ENCODE results near the gene ACSL5. TPM values are rescaled to one million over a fixed set of nuclear protein-coding genes. Genes with fewer than 3 reads are reported as not detected.
"Not testable (repeated sequence)": the region's sequence is repeated elsewhere in the genome, so short reads cannot be mapped to it uniquely, and the experiment has no call there.

Gene ACSL5
- total and polyA plus RNA-seq, 4 donors = 15.0 to 201 (median 43.5) TPM

GRCh38 chr10:112376396-112376790 is 2.5 kb downstream of the ACSL5 start:
- Histone ChIP-seq H3K4me1 (ENCODE audit: control insufficient read depth in 4 of 4, insufficient read depth in 4 of 4, low read length in 3 of 4) (peaks cover 11 to 68% (median 34%) of the 10 kb centered on the region in 4 donors), H3K36me3 (ENCODE audit: control insufficient read depth in 4 of 4, insufficient read depth in 3 of 4, low read depth in 1 of 4, low read length in 3 of 4) (peaks cover 0 to 3% (median 1%) of the 10 kb centered on the region in 4 donors), H3K9ac (ENCODE audit: low read depth in 1 of 2, low read length in 2 of 2) (peak overlapping the region; percentile 86 to 97), H3K4me3 (ENCODE audit: low read depth in 1 of 3, low read length in 3 of 3) (peak overlapping the region; percentile 40 to 76 (median 59)), H3K9me3 (ENCODE audit: control insufficient read depth in 4 of 4, low read length in 3 of 4) (no peaks in the 10 kb centered on the region), H3K27me3 (ENCODE audit: control insufficient read depth in 4 of 4, insufficient read depth in 4 of 4, low read length in 3 of 4) (no peaks in the 10 kb centered on the region), H3K27ac (ENCODE audit: low read depth in 1 of 2, low read length in 2 of 2) (peak overlapping the region; percentile 69 to 82)
- DNase-seq (ENCODE audit: low spot score) = no peak
- 38% methylated on average over 11 of the region's 11 CpGs for WGBS
- TF ChIP-seq YY1 (IDR thresholded peaks at IDR 0.05) (no peak), ZBTB33 (IDR thresholded peaks at IDR 0.05) (no peak), EGR1 (IDR thresholded peaks at IDR 0.05; ENCODE audit: low read depth in 2 of 2) (no peak), ATF3 (IDR thresholded peaks at IDR 0.05) (no peak), SP1 (IDR thresholded peaks at IDR 0.05) (no peak), HNF4A (conservative IDR thresholded peaks at IDR 0.05) (no peak)

- H3K9ac ChIP-seq (ENCODE audit: low read depth in 1 of 2, low read length in 2 of 2) = not testable (repeated sequence)
- WGBS = 89% methylated on average over 9 of the region's 9 CpGs
- peaks cover 11 to 72% (median 37%) of the 10 kb centered on the region in 4 donors for H3K4me1 ChIP-seq (ENCODE audit: control insufficient read depth in 4 of 4, insufficient read depth in 4 of 4, low read length in 3 of 4)
These were observed 3.2 kb downstream of the ACSL5 start for GRCh38 chr10:112377116-112377515.

GRCh38 chr10:112379635-112380296 is 5.8 kb downstream of the ACSL5 start:
- Histone ChIP-seq H3K27ac (ENCODE audit: low read depth in 1 of 2, low read length in 2 of 2) (peak overlapping the region; percentile 52 to 70), H3K4me3 (ENCODE audit: low read depth in 1 of 3, low read length in 3 of 3) (no peak overlapping the region), H3K4me1 (ENCODE audit: control insufficient read depth in 4 of 4, insufficient read depth in 4 of 4, low read length in 3 of 4) (peaks cover 17 to 82% (median 38%) of the 10 kb centered on the region in 4 donors), H3K27me3 (ENCODE audit: control insufficient read depth in 4 of 4, insufficient read depth in 4 of 4, low read length in 3 of 4) (no peaks in the 10 kb centered on the region), H3K9ac (ENCODE audit: low read depth in 1 of 2, low read length in 2 of 2) (no peak overlapping the region), H3K9me3 (ENCODE audit: control insufficient read depth in 4 of 4, low read length in 3 of 4) (no peaks in the 10 kb centered on the region), H3K36me3 (ENCODE audit: control insufficient read depth in 4 of 4, insufficient read depth in 3 of 4, low read depth in 1 of 4, low read length in 3 of 4) (peaks cover 0 to 5% (median 3%) of the 10 kb centered on the region in 4 donors)
- DNase-seq (ENCODE audit: low spot score) = no peak
- 43% methylated on average over 8 of the region's 8 CpGs for WGBS
- TF ChIP-seq NR2F2 (IDR thresholded peaks at IDR 0.05) (peak; percentile 51), RXRA (IDR thresholded peaks at IDR 0.05) (peak; percentile 85 to 92), EGR1 (IDR thresholded peaks at IDR 0.05; ENCODE audit: low read depth in 2 of 2) (no peak), FOXA2 (IDR thresholded peaks at IDR 0.05) (no peak), RAD21 (IDR thresholded peaks at IDR 0.05) (peak in 1 of 2 donors; percentile 8), HNF4G (IDR thresholded peaks at IDR 0.05) (peak; percentile 84), YY1 (IDR thresholded peaks at IDR 0.05) (peak; percentile 41), HNF4A (conservative IDR thresholded peaks at IDR 0.05) (peak; percentile 95 to 97), SP1 (IDR thresholded peaks at IDR 0.05) (peak; percentile 59), CTCF (IDR thresholded peaks at IDR 0.05; ENCODE audit: low read depth, low read length, missing input control) (no peak), ATF3 (IDR thresholded peaks at IDR 0.05) (peak; percentile 31), GABPA (IDR thresholded peaks at IDR 0.05 in 1 of 2, conservative IDR thresholded peaks at IDR 0.05 in 1 of 2) (no peak), REST (IDR thresholded peaks at IDR 0.05) (no peak), JUND (IDR thresholded peaks at IDR 0.05) (peak in 1 of 2 donors; percentile 74), ZBTB33 (IDR thresholded peaks at IDR 0.05) (peak; percentile 48), MAX (IDR thresholded peaks at IDR 0.05) (peak; percentile 89)

More at GRCh38 chr10:112377116-112377515, 3.2 kb downstream of the ACSL5 start:
- H3K36me3 ChIP-seq (ENCODE audit: control insufficient read depth in 4 of 4, insufficient read depth in 3 of 4, low read depth in 1 of 4, low read length in 3 of 4); H3K9me3 ChIP-seq (ENCODE audit: control insufficient read depth in 4 of 4, low read length in 3 of 4); H3K27me3 ChIP-seq (ENCODE audit: control insufficient read depth in 4 of 4, insufficient read depth in 4 of 4, low read length in 3 of 4); DNase-seq (ENCODE audit: low spot score); H3K4me3 ChIP-seq (ENCODE audit: low read depth in 1 of 3, low read length in 3 of 3): not testable (repeated sequence)
- peak overlapping the region; percentile 69 to 82 for H3K27ac ChIP-seq (ENCODE audit: low read depth in 1 of 2, low read length in 2 of 2)

Measured in liver (tissue), 9 donors.